Measurements from ENCODE around the gene RBM20. TPM values are rescaled to one million over a fixed set of nuclear protein-coding genes. Genes with fewer than 3 reads are reported as not detected.
A peak's percentile ranks its signal among the peaks of the same experiment; 100 is the strongest.

RBM20 gene
- total RNA-seq, 2 experiments from 2014 or later = 0.38 to 0.72 TPM

- ChIA-PET POLR2A (interaction anchor here (0.9 kb wide), 1 partner anchor 91 kb away, joined by 3 read pairs; no protein-coding TSS in a partner anchor), CTCF (interaction anchor here (0.8 to 6.9 kb wide), 4 partner anchors 8 to 187 kb away, joined by 3 to 81 read pairs (median 8); no protein-coding TSS in a partner anchor)
- H3K27ac Mint-ChIP-seq = peak overlapping the region; percentile 12
- H3K9me3 Mint-ChIP-seq = peaks cover under 1% of the 10 kb centered on the region
- no peaks in the 10 kb centered on the region for H3K36me3 Mint-ChIP-seq (ENCODE audit: low read depth)
- no peak for DNase-seq
- ATAC-seq = no peak
- TF ChIP-seq, protein P1, sequence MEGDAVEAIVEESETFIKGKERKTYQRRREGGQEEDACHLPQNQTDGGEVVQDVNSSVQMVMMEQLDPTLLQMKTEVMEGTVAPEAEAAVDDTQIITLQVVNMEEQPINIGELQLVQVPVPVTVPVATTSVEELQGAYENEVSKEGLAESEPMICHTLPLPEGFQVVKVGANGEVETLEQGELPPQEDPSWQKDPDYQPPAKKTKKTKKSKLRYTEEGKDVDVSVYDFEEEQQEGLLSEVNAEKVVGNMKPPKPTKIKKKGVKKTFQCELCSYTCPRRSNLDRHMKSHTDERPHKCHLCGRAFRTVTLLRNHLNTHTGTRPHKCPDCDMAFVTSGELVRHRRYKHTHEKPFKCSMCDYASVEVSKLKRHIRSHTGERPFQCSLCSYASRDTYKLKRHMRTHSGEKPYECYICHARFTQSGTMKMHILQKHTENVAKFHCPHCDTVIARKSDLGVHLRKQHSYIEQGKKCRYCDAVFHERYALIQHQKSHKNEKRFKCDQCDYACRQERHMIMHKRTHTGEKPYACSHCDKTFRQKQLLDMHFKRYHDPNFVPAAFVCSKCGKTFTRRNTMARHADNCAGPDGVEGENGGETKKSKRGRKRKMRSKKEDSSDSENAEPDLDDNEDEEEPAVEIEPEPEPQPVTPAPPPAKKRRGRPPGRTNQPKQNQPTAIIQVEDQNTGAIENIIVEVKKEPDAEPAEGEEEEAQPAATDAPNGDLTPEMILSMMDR (IDR thresholded peaks at IDR 0.05) = no peak
- H3K4me3 Mint-ChIP-seq = no peak overlapping the region
- H3K27me3 Mint-ChIP-seq = no peaks in the 10 kb centered on the region
- intact Hi-C loops (cut with micrococcal nuclease) = loop anchor here (10.0 kb wide), 3 partner anchors 258 to 368 kb away; partner anchors contain the start of gene PDCD4
- H3K4me1 Mint-ChIP-seq (ENCODE audit: low read depth) = peaks cover 74% of the 10 kb centered on the region
Measured at GRCh38 chr10:110616493-110617033, 27.6 kb upstream of the RBM20 start.

DNA sequence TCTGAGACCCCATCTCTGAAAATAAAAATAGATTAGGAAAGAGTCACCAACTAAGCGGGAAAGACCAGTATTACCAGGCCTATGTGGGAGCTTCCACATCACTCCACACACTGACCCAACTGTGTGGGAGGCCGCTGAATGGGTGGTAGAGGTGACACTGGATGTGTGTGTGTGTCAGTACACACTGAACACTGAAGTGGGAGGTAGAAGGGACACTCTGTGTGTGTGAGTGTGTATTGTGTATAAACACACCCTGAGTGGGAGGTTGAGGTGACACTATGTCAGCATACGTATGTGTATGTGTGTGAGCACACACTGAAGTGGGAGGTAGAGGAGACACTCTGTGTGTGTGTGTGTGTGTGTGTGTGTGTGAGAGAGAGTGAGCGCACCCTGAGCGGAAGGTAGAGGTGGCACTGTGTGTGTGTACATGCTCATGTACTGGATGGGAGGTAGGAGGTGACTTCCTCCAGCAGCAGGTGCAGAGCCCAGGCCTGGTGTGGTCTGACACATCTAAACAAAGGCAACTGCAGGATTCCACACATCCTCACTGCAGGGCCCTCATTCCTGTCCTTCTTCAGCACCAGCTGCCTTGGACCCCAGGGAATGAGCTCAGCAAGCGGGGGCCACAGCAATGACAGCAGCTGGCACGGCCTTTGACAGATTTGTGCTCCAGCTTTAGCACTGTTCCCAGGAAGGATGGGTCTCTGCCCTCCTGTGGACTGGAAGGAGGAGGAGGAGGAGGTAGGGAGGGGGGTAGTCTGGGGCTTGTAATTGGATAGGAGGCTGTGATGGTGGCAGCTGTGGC is 26.5 kb upstream of the RBM20 start:
- H3K36me3 Mint-ChIP-seq (ENCODE audit: low read depth) = no peaks in the 10 kb centered on the region
- peak; percentile 61 for ATAC-seq
- H3K4me1 Mint-ChIP-seq (ENCODE audit: low read depth) = peaks cover 64% of the 10 kb centered on the region
- intact Hi-C loops (cut with micrococcal nuclease) = loop anchor here (10.0 kb wide), 3 partner anchors 257 to 367 kb away; partner anchors contain the start of gene PDCD4
- DNase-seq = peak; percentile 61
- TF ChIP-seq, protein P1 (IDR thresholded peaks at IDR 0.05) = no peak
- H3K9me3 Mint-ChIP-seq = peaks cover 4% of the 10 kb centered on the region
- no peak overlapping the region for H3K4me3 Mint-ChIP-seq
- no peaks in the 10 kb centered on the region for H3K27me3 Mint-ChIP-seq
- H3K27ac Mint-ChIP-seq = peak overlapping the region; percentile 91
- ChIA-PET CTCF (interaction anchor here (0.7 to 3.2 kb wide), 3 partner anchors 7 to 55 kb away, joined by 3 to 13 read pairs (median 4); no protein-coding TSS in a partner anchor), POLR2A (interaction anchor here (0.9 to 1.6 kb wide), 2 partner anchors 89 to 156 kb away, joined by 3 to 4 read pairs; no protein-coding TSS in a partner anchor)

- Mint-ChIP-seq H3K36me3 (ENCODE audit: low read depth) (no peaks in the 10 kb centered on the region), H3K4me1 (ENCODE audit: low read depth) (peaks cover 59% of the 10 kb centered on the region), H3K27me3 (no peaks in the 10 kb centered on the region), H3K27ac (peak overlapping the region; percentile 91), H3K9me3 (peaks cover 4% of the 10 kb centered on the region), H3K4me3 (no peak overlapping the region)
- intact Hi-C loops (cut with micrococcal nuclease) = loop anchor here (10.0 kb wide), 3 partner anchors 257 to 367 kb away; partner anchors contain the start of gene PDCD4
- TF ChIP-seq, protein P1 (IDR thresholded peaks at IDR 0.05) = no peak
- ATAC-seq (peak; percentile 63), DNase-seq (peak; percentile 77)
- POLR2A ChIA-PET = interaction anchor here (1.6 kb wide), 2 partner anchors 53 to 155 kb away, joined by 4 to 9 read pairs; no protein-coding TSS in a partner anchor
- CTCF ChIA-PET = interaction anchor here (0.7 to 3.2 kb wide), 5 partner anchors 8 to 54 kb away, joined by 3 to 13 read pairs (median 4); no protein-coding TSS in a partner anchor
Measured at GRCh38 chr10:110618230-110618610, 25.9 kb upstream of the RBM20 start.

- Mint-ChIP-seq H3K36me3 (ENCODE audit: low read depth) (no peaks in the 10 kb centered on the region), H3K4me1 (ENCODE audit: low read depth) (peaks cover 44% of the 10 kb centered on the region), H3K27ac (no peak overlapping the region), H3K4me3 (no peak overlapping the region), H3K9me3 (peaks cover 4% of the 10 kb centered on the region), H3K27me3 (no peaks in the 10 kb centered on the region)
- DNase-seq (no peak), ATAC-seq (no peak)
- CTCF ChIA-PET = interaction anchor here (0.6 to 3.2 kb wide), 5 partner anchors 8 to 1337 kb away, joined by 3 to 13 read pairs (median 4); no protein-coding TSS in a partner anchor
- TF ChIP-seq, protein P1 (IDR thresholded peaks at IDR 0.05) = no peak
- intact Hi-C loops (cut with micrococcal nuclease) = loop anchor here (10.0 kb wide), 3 partner anchors 255 to 365 kb away; partner anchors contain the start of gene PDCD4
- POLR2A ChIA-PET = interaction anchor here (1.6 kb wide), 1 partner anchor 52 kb away, joined by 9 read pairs; no protein-coding TSS in a partner anchor
Measured at GRCh38 chr10:110619514-110620397, 24.4 kb upstream of the RBM20 start.
